GM11168 (cell line): Measurements from ENCODE around the gene IDH3B.
"Not testable (repeated sequence)": the region's sequence is repeated elsewhere in the genome, so short reads cannot be mapped to it uniquely, and the experiment has no call there.

Experiments
- in situ Hi-C: fragments of 300-500 bp; cut with MboI; formaldehyde crosslinking; loops from one replicate; pipeline ENCODE4 v1.12.0; 2022; ENCODE audit warnings: low sequenced_read_pairs; ENCODE audit not compliant: unreplicated experiment

IDH3B gene

GRCh38 chr20:2695206-2695983 is 31.4 kb upstream of the IDH3B start:
- in situ Hi-C loops: no loop called here

- in situ Hi-C loops: no loop called here
These were observed 30.5 kb upstream of the IDH3B start for GRCh38 chr20:2694519-2694918.

DNA sequence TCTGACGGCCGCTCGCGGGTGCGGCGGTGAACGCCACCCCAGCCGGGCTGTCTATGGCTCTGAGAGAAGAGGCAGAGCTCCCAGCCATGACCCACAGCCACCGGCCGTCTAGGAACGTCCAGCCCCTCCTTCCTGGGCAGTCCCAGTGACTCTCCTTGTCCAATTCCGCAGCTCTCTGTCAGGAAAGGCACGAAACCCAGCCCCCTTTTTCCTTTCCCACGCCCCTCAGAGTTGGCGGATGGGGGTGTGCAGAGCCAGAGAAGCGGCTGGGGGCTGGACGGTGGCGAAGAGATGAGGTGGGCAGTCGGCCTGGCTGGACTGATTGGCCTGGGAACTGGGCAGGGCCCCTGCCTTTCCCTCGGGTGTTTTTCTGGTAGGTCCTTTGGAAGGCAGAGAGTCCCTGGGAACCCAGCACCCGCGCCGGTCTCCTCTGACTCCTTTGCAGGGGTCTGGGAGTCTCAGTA is 30.0 kb upstream of the IDH3B start:
- in situ Hi-C loops: no loop called here

DNA sequence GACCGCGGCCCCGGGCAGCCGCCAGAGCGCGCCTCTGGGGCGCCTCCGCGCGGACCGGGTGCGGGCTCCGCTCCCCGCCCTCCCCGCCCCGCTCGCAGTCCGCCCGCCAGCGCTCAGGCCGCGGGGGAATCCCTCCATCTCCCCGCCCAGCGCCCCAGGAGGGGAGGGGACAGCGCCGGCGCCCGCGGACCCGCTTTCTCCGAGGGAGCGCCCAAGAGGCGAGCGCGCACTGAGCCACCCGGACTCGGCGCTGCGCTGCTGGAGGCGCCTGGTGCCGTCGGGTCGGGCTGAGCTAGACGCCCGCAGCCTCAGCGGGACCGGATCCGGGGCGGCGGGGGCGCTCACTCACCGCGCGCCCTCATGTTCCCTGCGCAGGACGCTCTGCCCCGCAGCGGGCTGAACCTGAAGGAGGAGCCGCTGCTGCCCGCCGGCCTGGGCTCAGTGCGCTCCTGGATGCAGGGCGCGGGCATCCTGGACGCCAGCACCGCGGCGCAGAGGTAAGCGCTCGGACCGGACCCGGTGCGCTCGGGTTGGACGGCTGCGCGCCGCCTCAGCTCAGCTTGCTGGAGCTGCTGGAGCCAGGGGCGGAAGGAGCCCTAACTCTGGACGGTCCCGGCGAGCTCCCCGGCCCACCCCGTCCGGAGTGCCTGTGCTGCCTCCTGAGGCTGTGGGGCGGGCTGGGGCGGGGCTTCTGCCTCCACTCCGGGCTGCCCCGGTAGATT is 29.4 kb upstream of the IDH3B start:
- in situ Hi-C loops: no loop called here

DNA sequence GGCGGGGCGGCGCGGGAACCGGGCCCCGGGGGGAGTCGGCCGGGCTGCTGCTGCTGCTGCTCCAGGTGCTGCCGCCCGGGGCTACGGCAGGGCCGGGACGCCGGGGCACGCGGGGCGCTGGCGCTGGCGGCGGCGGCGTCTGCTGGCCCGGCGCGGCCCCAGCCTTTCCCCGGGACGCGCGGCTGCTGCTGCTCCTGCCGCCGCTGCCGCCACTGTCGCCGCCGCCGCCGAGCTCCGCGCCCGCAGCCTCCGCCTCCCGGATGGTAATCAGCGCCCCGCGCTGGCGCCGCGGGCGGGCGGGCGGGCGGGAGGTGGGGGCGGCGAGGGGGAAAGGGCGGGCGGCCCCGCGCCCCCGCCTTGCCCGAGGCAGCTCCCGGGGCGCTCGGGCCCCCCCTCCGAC is 28.9 kb upstream of the IDH3B start:
- in situ Hi-C loops: no loop called here

DNA sequence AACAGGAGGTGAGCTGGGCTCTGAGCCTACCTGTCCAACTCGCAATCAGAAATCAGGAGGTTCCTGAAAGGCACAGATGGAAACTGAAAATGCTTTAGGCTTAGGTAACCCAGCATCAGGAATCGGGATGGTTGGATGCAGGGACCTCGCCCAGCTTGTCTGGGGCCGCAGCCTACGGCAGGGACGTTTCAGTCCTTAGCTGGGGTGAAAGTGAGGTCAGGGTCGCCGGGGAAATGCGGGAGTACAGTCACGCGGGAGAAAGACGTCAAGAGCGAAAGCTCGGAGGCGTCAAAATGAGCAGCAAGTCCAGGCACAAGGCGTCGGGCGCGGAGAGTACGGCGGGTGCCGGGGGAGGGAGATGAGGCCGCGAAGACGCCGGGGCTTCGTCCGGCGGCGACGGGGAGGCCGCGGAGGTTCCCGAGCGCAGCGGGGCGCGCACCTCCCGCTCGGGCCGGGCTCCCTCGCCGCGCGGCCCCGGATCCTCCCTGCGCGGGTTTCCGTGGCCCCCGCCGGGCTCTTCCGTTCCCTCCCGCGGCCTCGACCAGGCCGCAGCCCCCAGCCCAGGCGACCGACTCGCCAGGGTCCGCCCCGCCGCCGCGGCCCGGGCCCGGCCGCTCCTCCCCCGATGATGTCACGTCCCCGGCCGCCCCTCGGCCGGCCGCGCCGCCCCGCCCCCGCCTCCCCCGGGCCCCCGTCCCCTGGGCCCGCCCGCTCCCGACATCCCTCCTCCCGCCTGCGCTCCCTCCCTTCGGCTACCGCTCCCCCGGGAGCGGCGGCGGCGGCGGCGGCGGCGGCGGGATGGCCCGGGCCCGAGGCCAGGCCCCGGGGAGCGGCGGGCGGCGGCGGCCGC is 28.2 kb upstream of the IDH3B start, which contains the start of gene EBF4:
Gene EBF4, plus strand, starts transcription at position 745 of the 850 bp plus-strand sequence. CDS start 866 bp downstream, outside the sequence.
- in situ Hi-C loops: no loop called here

- in situ Hi-C loops: no loop called here
These were observed 27.6 kb upstream of the IDH3B start for GRCh38 chr20:2691663-2692035.

- in situ Hi-C loops: no loop called here
These were observed 27.1 kb upstream of the IDH3B start for GRCh38 chr20:2691127-2691526.

DNA sequence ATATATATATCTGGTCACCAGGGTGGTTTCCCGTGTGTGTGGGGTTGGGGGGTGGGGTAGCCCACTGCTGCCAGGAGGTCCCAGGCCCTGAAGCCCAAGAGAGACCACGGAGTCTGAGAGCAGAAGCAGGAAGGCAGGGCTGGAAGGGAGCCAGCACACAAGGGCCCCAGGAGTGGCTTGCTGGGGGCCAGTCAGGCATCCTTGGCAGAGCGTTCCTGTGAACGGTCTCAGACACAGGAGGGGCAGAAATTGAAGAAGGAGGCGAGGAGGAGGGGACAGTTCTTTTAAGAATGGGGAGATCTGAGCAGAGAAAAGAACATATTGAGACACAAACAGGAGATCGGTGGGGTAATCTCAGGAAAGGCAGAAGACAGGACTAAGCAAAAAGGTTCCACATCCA is 26.7 kb upstream of the IDH3B start:
- in situ Hi-C loops: no loop called here

DNA sequence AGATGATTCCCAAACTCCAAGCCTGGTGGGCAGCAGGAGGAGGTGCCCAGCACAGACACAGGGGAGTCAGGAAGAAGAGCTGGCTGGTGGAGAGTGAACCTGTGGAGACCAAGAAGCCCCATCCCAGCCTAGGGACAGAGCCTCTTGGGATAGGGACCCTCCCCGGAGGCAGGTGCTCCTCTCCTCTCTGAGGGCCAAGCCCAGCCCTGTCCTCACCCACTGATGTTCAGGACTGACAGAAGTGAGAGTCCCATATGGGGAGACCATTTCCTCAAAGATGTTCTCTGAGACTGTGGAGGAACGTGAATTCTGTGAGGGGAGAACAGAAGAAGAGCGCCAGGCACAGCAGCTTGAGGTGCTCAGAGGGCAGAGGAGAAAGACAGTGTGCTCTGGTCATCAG is 26.2 kb upstream of the IDH3B start:
- in situ Hi-C loops: no loop called here

- in situ Hi-C loops: no loop called here
These were observed 24.1 kb upstream of the IDH3B start for GRCh38 chr20:2688041-2688591.

GRCh38 chr20:2687514-2687913 is 23.5 kb upstream of the IDH3B start:
- in situ Hi-C loops: no loop called here

DNA sequence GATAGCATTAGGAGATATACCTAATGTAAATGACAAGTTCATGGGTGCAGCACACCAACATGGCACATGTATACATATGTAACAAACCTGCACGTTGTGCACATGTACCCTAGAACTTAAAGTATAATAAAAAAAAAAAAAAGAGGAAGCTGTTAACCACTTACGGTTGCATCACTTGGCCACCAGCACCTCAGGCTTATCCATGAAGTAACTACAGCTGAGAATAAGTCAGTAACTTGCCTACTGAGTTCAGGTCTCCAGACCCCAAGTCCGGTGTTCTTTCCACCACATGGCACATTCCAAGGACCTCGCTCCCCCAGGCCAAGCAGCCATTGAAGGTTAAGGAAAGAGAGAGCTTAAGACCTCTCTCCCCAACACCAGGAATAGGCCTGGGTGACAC is 20.8 kb upstream of the IDH3B start:
- in situ Hi-C loops: not testable (repeated sequence)

DNA sequence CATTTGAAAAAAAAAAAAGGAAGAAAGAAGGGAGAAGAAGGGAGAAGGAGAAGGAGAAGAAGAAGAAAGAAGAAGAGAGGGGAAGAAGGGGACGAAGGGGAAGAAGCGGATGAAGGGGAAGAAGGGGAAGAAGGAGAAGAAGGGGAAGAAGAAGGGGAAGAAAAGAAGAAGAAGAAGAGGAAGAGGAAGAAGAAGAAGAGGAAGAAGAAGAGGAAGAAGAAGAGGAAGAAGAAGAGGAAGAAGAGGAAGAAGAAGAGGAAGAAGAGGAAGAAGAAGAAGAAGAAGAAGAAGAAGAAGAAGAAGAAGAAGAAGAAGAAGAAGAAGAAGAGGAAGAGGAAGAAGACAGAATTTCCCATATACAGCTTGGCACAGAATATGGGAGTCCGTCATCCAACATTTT is 18.0 kb upstream of the IDH3B start:
- in situ Hi-C loops: not testable (repeated sequence)

GRCh38 chr20:2680046-2680445 is 16.0 kb upstream of the IDH3B start:
- in situ Hi-C loops: no loop called here

GRCh38 chr20:2673453-2673852 is 9.4 kb upstream of the IDH3B start:
- in situ Hi-C loops: no loop called here

DNA sequence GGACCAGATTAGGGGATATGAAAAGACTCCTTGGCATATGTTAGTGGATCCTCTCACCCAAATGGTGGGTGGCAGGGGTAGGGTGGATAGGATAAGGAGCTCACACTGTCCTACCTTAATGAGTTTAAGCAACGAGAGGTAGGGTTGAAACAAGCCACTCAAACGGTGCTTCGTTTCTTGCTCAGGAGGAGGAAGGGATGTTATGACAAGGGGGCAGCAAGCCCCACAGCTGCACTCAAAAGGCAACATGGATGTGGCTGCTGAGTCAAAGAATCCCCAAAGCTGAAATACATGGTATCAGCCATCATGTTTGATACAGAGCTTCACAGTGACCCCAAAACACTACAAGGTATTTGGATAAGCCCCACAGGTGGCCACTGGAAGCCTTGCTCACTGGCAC is 8.4 kb upstream of the IDH3B start:
- in situ Hi-C loops: no loop called here

GRCh38 chr20:2671977-2672376 is 8.0 kb upstream of the IDH3B start:
- in situ Hi-C loops: no loop called here

DNA sequence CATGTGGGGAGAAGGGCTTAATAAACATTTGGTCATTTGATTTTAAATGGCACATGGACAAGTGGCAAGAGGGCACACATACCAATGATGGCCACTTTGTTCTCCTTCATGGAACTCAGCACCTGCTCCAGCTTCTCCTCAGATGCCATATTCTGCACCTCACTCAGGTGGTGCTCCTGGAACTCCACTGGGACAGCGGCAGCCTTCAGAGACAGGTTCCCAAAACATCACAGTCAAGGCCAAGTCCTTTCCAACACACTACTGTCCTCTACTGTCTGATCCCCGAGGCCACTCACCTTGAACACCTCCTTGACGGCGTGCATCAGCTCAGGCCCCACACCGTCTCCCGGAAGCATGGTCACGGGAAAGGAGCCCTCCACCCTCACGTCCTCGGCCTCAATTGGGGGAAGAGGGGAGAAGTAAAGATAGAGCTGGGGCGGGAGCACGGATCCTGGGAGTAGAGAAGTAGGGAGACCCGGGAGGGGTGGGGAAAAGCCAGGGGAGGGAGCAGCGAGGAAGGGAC is 591 bp downstream of the IDH3B start:
- in situ Hi-C loops: no loop called here

DNA sequence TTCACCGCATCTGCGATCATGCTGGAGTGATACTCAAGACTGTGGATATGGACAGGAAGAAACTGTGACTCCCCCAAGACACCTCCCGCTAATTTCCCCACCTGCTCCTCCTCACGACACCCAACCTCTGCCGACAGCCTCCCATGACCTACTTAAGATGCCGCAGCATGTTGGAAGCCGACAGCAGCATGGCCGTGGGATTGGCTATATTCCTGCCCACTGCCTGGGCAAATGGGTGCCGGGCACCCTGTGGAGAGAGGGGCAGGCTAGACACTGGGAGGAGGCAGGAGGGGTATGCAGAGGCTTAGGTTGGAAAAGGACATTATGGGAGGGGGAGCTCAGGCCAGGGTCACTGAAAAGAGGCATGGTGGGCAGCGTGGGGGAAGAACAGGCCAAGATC is 4.5 kb downstream of the IDH3B start:
- in situ Hi-C loops: no loop called here
